K562 (cell line): ENCODE measurements around the gene SH3BGRL3. TPM values are rescaled to one million over a fixed set of nuclear protein-coding genes. Genes with fewer than 3 reads are reported as not detected.

Experiments used
- ATF7 ChIP-seq: fragments of 450-650 bp; IDR thresholded peaks from 2 replicates; pipeline ENCODE4 v1.7.1; 2014; ENCODE audit warnings: mild to moderate bottlenecking, moderate library complexity
- CBFA2T2 ChIP-seq: fragments of 450-650 bp; conservative IDR thresholded peaks from 2 replicates; pipeline ENCODE4 v1.6.1; 2017; ENCODE audit warnings: mild to moderate bottlenecking
- DACH1 ChIP-seq: fragments of 450-650 bp; IDR thresholded peaks from 2 replicates; pipeline ENCODE4 v1.6.1; 2018; ENCODE audit not compliant: partially characterized antibody
- EWSR1 ChIP-seq: fragments of 450-650 bp; IDR thresholded peaks from 2 replicates; pipeline ENCODE4 v1.6.1; 2018; ENCODE audit warnings: borderline replicate concordance, mild to moderate bottlenecking, low read depth, moderate library complexity; ENCODE audit not compliant: partially characterized antibody
- GABPB1 ChIP-seq: sonication (generic); formaldehyde crosslinking; IDR thresholded peaks from 2 replicates; pipeline ENCODE4 v1.8.0; 2022; ENCODE audit warnings: mild to moderate bottlenecking, missing genetic modification reagents
- HINFP ChIP-seq: fragments of 450-650 bp; conservative IDR thresholded peaks from 2 replicates; pipeline ENCODE4 v1.6.1; 2016; ENCODE audit warnings: missing genetic modification characterization, low read depth, mild to moderate bottlenecking, control low read depth, missing compliant biosample characterization
- KDM4B ChIP-seq, 2 experiments: fragments of 450-650 bp in 1 of 2; sonication (generic) in 1 of 2; IDR thresholded peaks; 2 replicates each; pipeline ENCODE4 v1.6.1; 2016 to 2017; ENCODE audit warnings: borderline replicate concordance in 2 of 2, antibody characterized with exemption in 1 of 2, low read depth in 1 of 2, mild to moderate bottlenecking in 1 of 2
- KLF13 ChIP-seq: fragments of 450-650 bp; IDR thresholded peaks from 2 replicates; pipeline ENCODE4 v1.6.1; 2016; ENCODE audit warnings: missing genetic modification characterization, low read depth, mild to moderate bottlenecking, missing compliant biosample characterization, moderate library complexity, borderline replicate concordance
- MYBL2 ChIP-seq, 2 experiments: fragments of 450-650 bp in 1 of 2; sonication (generic) in 1 of 2; formaldehyde crosslinking in 1 of 2; IDR thresholded peaks; 2 replicates each; pipeline versions ENCODE4 v1.6.1 to v1.8.1; 2017 to 2022; ENCODE audit warnings: borderline replicate concordance in 1 of 2, inconsistent platforms in 1 of 2, low read depth in 1 of 2, mild to moderate bottlenecking in 1 of 2, missing genetic modification reagents in 1 of 2, moderate library complexity in 1 of 2
- PCBP2 ChIP-seq: fragments of 200-400 bp; formaldehyde crosslinking; IDR thresholded peaks from 2 replicates; pipeline ENCODE4 v1.6.1; 2018; ENCODE audit warnings: low read length, low read depth, mild to moderate bottlenecking, moderate library complexity; ENCODE audit not compliant: poor library complexity, severe bottlenecking
- PRPF4 ChIP-seq: fragments of 200-400 bp; formaldehyde crosslinking; IDR thresholded peaks from one replicate; pipeline ENCODE4 v1.6.1; 2017; ENCODE audit warnings: low read length, low read depth, mild to moderate bottlenecking; ENCODE audit not compliant: insufficient read depth, poor library complexity, severe bottlenecking
- SETDB1 ChIP-seq: IDR thresholded peaks from one replicate; pipeline ENCODE4 v1.6.1; 2012; ENCODE audit warnings: low read length, control low read depth, inconsistent platforms
- STAT5B ChIP-seq: fragments of 250-450 bp; sonication (Bioruptor Pico); IDR thresholded peaks from 2 replicates; pipeline ENCODE4 v1.8.0; 2021; ENCODE audit warnings: mild to moderate bottlenecking, inconsistent platforms
- TRIM25 ChIP-seq: fragments of 450-650 bp; IDR thresholded peaks from 2 replicates; pipeline ENCODE4 v1.7.0; 2016; ENCODE audit warnings: borderline replicate concordance
- ZFPM2 ChIP-seq: fragments of 250-450 bp; sonication (Bioruptor Pico); IDR thresholded peaks from 2 replicates; pipeline ENCODE4 v1.5.1; 2022; ENCODE audit warnings: mild to moderate bottlenecking
- ZNF184 ChIP-seq: sonication (generic); formaldehyde crosslinking; IDR thresholded peaks from 2 replicates; pipeline ENCODE4 v1.5.0; 2020; ENCODE audit warnings: missing genetic modification reagents
- ZNF23 ChIP-seq: fragments of 250-450 bp; sonication (Bioruptor Pico); IDR thresholded peaks from 2 replicates; pipeline ENCODE4 v1.4.0; 2020; ENCODE audit warnings: mild to moderate bottlenecking
- ZNF589 ChIP-seq: fragments of 200-800 bp; sonication (Bioruptor generic); IDR thresholded peaks from 2 replicates; pipeline ENCODE4 v1.6.1; 2016; ENCODE audit warnings: low read depth, missing genetic modification characterization, missing compliant biosample characterization
- ZNF639 ChIP-seq, 2 experiments: fragments of 200-800 bp in 1 of 2; sonication (Bioruptor generic) in 1 of 2; sonication (generic) in 1 of 2; formaldehyde crosslinking in 1 of 2; IDR thresholded peaks in 1 of 2; conservative IDR thresholded peaks in 1 of 2; 2 replicates each; pipeline versions ENCODE4 v1.5.0 to v1.6.1; 2016 to 2020; ENCODE audit warnings: missing compliant biosample characterization in 1 of 2, missing genetic modification characterization in 1 of 2, missing genetic modification reagents in 1 of 2
- polyA plus RNA-seq, 8 experiments: library from polyadenylated mRNA; depleted of rRNA in 4 of 8; stranded (reverse) in 5 of 8; unstranded in 3 of 8; fragments of >200 nt; fragmentation: Nextera tagmentation in 2 of 8; fragmentation: Illumina TruSeq in 1 of 8; extraction: Ambion mirVana in 2 of 8; extraction: Trizol in 1 of 8; gene quantifications; 2 replicates each; pipeline versions ENCODE4 v1.2.1 to v1.2.3, GENCODE V29; 2011 to 2014; ENCODE audit warnings: inconsistent platforms in 1 of 8, missing spikeins in 1 of 8
- total RNA-seq, 7 experiments: library from RNA; depleted of rRNA in 6 of 7; stranded (reverse); fragments of >200 nt in 6 of 7; fragmentation: Illumina TruSeq in 2 of 7; extraction: Trizol in 2 of 7; gene quantifications; 2 replicates each; pipeline versions ENCODE4 v1.2.1 to v1.2.3, GENCODE V29; 2011 to 2021; ENCODE audit warnings: low replicate concordance in 1 of 7

SH3BGRL3 gene
- total and polyA plus RNA-seq, 9 of the 15 experiments (the other 6 are each of a cell fraction or from before 2014, with no cell fraction given): 30.3 to 140 (median 54.2) TPM

GRCh38 chr1:26233903-26234643 is 45.8 kb upstream of the SH3BGRL3 start, which contains the start of gene CEP85 (continued):
- peak; percentile 91 for TF ChIP-seq MYBL2 (IDR thresholded peaks at IDR 0.05; ENCODE audit: low read depth)
- TF ChIP-seq MYBL2 (CRISPR knock-in tag; IDR thresholded peaks at IDR 0.05; ENCODE audit: borderline replicate concordance): no peak
- peak; percentile 80; the same call in 1 of the 2 replicates for TF ChIP-seq ZFPM2 (CRISPR knock-in tag)
- peak; percentile 78 for TF ChIP-seq GABPB1 (CRISPR knock-in tag)
- no peak for TF ChIP-seq EWSR1
- no peak for TF ChIP-seq PCBP2
- peak; percentile 4; the same call in 1 of the 2 replicates for TF ChIP-seq ZNF589 (CRISPR knock-in tag)
- peak; percentile 87 for TF ChIP-seq ATF7
- 0 out of 4 replicates have a peak, but pooled peaks of 1 of the 2 experiments have one; percentile 29 for TF ChIP-seq KDM4B (IDR thresholded peaks at IDR 0.05; ENCODE audit: borderline replicate concordance in 2 of 2, low read depth in 1 of 2)
- 0 out of 4 replicates have a peak, but pooled peaks of 1 of the 2 experiments have one; percentile 71 for TF ChIP-seq ZNF639 (CRISPR knock-in tag; conservative IDR thresholded peaks at IDR 0.05 in 1 of 2, IDR thresholded peaks at IDR 0.05 in 1 of 2)
- no peak for TF ChIP-seq DACH1
- TF ChIP-seq ZNF23 (CRISPR knock-in tag): no peak
- TF ChIP-seq HINFP (tag): no peak
- no peak for TF ChIP-seq STAT5B (CRISPR knock-in tag)
- TF ChIP-seq PRPF4: peak; percentile 36
- no peak for TF ChIP-seq ZNF184 (CRISPR knock-in tag)
- TF ChIP-seq SETDB1: no peak
- no peak for TF ChIP-seq KLF13 (tag)
- no peak for TF ChIP-seq TRIM25
- no peak for TF ChIP-seq CBFA2T2
